Measurements from ENCODE around the gene EDN2.

The EDN2 gene

DNA sequence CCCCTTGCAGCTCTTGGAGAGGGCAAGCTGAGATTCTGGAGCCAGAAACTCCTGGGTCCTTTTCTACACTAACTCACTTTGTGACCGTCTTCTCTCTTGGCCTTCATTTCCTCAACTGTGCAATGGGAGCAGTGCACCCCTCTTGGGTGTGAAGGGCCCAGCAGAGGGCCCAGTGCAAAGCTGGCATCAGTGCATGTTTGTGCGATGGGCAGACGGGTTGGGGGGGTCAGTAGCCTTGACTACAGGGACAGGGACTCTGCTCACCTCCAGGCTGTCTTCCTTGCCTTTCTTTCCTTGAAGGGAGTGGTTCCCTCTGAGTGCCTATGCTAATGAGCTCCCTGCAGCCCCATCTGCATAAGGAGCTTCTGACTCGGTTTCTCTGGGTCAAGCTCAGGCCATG is 51.0 kb downstream of the EDN2 start:
- no peak for DNase-seq
- intact Hi-C loops (cut with DNase I) = no loop called here

DNA sequence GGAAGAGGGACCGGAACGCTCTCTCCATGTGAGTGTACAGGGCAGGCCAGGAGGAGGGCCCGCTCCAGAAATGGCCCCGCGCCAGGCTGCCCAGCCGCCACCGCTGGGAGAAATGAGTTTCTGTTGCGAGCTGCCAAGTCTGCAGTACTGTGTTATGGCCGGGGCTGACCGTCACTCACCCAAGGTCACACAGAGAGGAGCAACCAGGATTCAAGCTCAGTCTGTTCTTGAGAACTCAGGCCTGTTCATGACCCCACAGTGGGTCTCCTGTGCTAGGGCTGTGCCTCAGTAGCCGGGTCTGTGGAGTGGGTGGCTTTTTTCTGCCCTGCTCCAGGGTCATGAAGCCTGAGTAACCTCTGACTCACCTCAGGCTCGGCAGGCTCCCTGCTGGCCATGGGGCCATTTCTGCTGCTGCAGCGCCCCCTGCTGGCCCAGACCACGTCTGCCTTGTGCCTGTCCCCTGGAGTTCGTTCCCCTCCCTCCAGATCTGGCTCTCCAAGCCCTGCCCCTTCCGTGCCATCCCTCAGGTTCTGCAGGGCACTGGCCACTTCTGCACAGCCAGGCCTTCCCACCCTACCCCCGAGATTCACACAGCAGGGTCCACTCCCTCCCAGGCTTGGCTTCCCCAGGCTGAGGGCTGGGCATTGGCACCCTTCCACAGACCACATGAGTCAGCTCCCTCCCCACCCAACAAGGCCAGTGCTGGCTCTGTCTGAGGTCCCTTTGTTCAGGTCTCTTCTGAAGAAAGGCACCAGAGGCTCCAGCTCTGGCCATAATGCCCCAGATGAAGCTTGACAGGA is 51.8 kb downstream of the EDN2 start:
- intact Hi-C loops (cut with DNase I) = no loop called here
- DNase-seq = peak; percentile 41 to 95 (median 86)

DNA sequence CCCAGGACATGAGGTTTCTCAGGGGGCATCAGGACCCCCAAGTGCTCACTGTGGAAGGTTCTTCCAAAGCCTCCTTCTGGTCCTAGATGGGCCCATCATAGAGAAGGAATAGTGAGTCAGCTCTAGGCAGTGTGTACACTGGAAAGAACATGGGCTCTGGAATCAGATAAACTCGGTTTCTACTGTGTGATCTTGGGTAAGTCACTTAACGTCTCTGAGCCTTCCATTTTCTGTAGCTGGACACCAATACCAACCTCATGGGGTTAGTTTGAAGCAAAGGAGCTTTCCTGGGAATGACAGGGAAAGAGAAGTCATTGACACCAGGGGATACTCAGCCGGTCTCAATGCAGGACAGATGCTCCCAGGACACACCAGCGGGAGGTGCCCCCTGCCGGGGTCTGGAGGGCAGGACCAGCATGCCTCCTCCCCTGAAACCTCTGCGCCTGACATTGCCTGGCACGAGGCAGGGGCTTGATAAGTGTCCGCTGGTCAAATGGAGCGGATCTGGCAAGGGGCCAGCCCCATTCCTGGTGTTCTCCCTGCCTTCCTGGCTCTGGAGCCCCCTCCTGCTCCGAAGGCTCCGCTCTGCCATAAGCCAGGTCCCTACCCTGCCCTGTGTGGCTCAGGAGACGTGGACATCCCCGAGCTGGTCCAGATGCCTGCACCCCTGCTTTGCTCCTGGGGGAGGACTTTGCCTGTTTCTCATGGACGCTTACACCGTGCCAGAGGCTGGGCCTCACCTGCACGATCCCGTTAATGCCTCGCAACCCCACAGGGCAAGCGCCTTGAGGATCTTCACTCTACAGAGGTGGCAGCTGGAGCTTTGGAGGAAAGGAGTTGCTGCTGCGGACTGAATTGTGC is 52.8 kb downstream of the EDN2 start:
- intact Hi-C loops (cut with DNase I) = no loop called here
- DNase-seq = peak in 3 of 42 donors; percentile 16 to 51 (median 26)

DNA sequence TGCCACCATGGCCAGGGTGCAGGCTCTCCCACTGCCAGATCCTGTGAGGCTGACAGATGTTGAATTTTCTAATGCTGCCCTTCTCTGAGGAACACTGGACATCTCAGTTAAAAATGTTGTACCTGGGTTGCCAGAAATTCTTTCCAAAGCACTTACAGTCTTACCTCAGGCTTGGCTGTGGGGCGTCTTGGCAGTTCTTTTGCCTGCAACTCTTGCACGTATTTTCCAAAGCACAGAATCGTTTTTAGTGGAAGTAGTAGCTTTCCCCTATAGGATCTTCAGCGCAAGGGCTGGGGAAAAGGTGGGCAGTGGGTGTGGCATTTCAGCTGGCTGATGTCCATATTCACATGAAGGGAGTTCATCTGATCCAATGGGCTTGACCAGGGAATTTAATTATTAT is 53.9 kb downstream of the EDN2 start:
- DNase-seq = no peak
- intact Hi-C loops (cut with DNase I) = no loop called here

DNA sequence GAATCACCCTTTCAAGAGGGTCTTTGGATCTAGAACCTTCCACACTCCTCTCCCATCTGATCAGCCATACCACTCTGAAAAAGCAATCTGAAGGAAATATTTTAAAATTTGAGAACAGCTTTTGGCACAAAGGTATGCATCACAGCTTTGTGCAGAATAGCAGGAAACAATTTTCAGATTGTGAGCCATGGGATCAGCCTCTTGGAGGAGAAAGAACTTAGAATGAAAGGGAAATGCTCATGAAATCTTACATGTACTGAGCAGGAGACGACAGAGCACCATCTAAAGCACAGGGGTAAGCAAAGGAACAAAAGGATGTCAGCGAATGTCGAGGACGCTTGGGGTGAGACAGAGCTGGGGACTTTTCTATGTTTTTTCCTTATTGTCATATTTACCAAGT is 54.4 kb downstream of the EDN2 start:
- DNase-seq = no peak
- intact Hi-C loops (cut with DNase I) = no loop called here

DNA sequence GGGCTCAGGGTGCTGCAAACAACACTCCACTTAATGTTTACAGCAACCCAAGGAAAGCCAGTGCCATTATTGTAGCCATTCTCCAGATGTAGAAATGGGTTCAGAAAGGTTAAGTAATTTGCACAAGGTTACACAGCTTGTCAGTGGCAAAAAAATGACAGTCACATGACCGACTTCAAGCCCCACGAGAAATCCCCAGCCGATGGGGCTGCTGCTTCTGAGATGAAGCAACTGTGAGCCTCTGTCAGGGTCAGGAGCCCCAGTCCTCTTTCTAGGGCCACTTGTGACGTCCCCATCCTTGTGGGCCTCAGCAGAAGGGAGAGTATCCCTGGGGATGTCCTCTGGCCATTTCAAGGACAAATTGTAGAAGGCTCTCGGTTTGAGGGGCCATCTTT is 54.8 kb downstream of the EDN2 start:
- intact Hi-C loops (cut with DNase I) = no loop called here
- no peak for DNase-seq
